MM.1S (cell line): ENCODE data around the gene DDX31.
A peak's percentile ranks its signal among the peaks of the same experiment; 100 is the strongest.
"Not testable (repeated sequence)": the region's sequence is repeated elsewhere in the genome, so short reads cannot be mapped to it uniquely, and the experiment has no call there.

ENCODE experiments used
- DNase-seq: peaks from one replicate; pipeline ENCODE4 v3.0.0-alpha.2; 2015
- H2AFZ ChIP-seq: fragments of 300-600 bp; sonication (generic); 2 replicates; pipeline ENCODE4 v1.6.0; 2016; ENCODE audit warnings: antibody characterized with exemption, low read length
- H3F3A ChIP-seq: fragments of 300-600 bp; sonication (generic); 2 replicates; pipeline ENCODE4 v1.6.1; 2016; ENCODE audit warnings: mild to moderate bottlenecking, antibody characterized with exemption, low read length, moderate library complexity, mixed read lengths; ENCODE audit not compliant: insufficient read depth
- H3K27ac ChIP-seq: fragments of 300-600 bp; sonication (generic); 2 replicates; pipeline ENCODE4 v1.5.1; 2016; ENCODE audit warnings: mild to moderate bottlenecking, low read length
- H3K27me3 ChIP-seq: fragments of 300-600 bp; sonication (generic); replicated peaks from 2 replicates; pipeline ENCODE4 v1.6.0; 2016; ENCODE audit warnings: low read length; ENCODE audit not compliant: insufficient read depth
- H3K36me3 ChIP-seq: fragments of 300-600 bp; sonication (generic); replicated peaks from 2 replicates; pipeline ENCODE4 v1.6.1; 2016; ENCODE audit warnings: mild to moderate bottlenecking, low read length, mixed read lengths; ENCODE audit not compliant: insufficient read depth
- H3K4me1 ChIP-seq: fragments of 300-600 bp; sonication (generic); 2 replicates; pipeline ENCODE4 v1.6.1; 2016; ENCODE audit warnings: low read length, mixed read lengths
- H3K4me2 ChIP-seq: fragments of 300-600 bp; sonication (generic); 2 replicates; pipeline ENCODE4 v1.6.0; 2016; ENCODE audit warnings: low read depth, low read length
- H3K4me3 ChIP-seq: fragments of 300-600 bp; sonication (generic); 2 replicates; pipeline ENCODE4 v1.5.1; 2016; ENCODE audit warnings: low read length, mixed read lengths
- H3K79me2 ChIP-seq: fragments of 300-600 bp; sonication (generic); 2 replicates; pipeline ENCODE4 v1.6.1; 2016; ENCODE audit warnings: mixed run types, low read length, mixed read lengths
- H3K9ac ChIP-seq: fragments of 300-600 bp; sonication (generic); 2 replicates; pipeline ENCODE4 v1.6.1; 2016; ENCODE audit warnings: low read length, mixed read lengths
- H3K9me2 ChIP-seq: fragments of 300-600 bp; sonication (generic); replicated peaks from 2 replicates; pipeline ENCODE4 v1.6.1; 2016; ENCODE audit warnings: mild to moderate bottlenecking, low read length, mixed read lengths; ENCODE audit not compliant: insufficient read depth
- H3K9me3 ChIP-seq: fragments of 300-600 bp; sonication (generic); replicated peaks from 2 replicates; pipeline ENCODE4 v1.6.1; 2016; ENCODE audit warnings: mild to moderate bottlenecking, low read length, mixed read lengths; ENCODE audit not compliant: insufficient read depth
- H4K20me1 ChIP-seq: fragments of 300-600 bp; sonication (generic); 2 replicates; pipeline ENCODE4 v1.6.1; 2016; ENCODE audit warnings: mild to moderate bottlenecking, low read length, moderate library complexity, mixed read lengths; ENCODE audit not compliant: insufficient read depth
- EZH2 ChIP-seq: fragments of 300-600 bp; sonication (generic); optimal IDR thresholded peaks from 2 replicates; pipeline ENCODE3; 2017; ENCODE audit warnings: low read depth, mild to moderate bottlenecking, antibody characterized with exemption, low read length, mixed read lengths
- EZH2phosphoT487 ChIP-seq: fragments of 300-600 bp; sonication (generic); IDR thresholded peaks from 2 replicates; pipeline ENCODE4 v1.6.1; 2018; ENCODE audit warnings: antibody characterized with exemption, low read length
- TF ChIP-seq, protein P1 (sequence below): fragments of 300-600 bp; sonication (generic); IDR thresholded peaks from 2 replicates; pipeline ENCODE4 v1.5.1; 2016; ENCODE audit warnings: antibody characterized with exemption, low read length, mixed read lengths

The DDX31 gene

DNA sequence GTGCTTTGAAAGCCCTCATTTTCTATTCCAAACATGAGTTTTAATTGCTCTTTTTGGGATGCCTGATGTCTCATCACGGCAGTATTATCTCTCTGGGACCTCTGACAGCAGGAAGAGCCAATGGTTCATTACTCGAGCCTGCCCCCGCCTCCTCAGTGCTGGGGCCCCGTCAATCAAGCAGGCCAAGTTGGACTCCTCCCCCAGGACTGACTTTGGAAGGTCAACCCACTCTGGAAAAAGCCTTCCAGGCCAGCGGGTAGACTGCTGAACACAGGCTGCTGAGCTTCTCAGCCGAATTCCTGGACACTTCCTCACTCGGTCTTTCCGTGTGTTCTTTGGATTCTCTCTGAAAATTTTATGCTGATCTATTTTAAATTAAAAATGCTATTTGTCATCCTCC, 96.9 kb downstream of the DDX31 start:
- no peak overlapping the region for H3K4me3 ChIP-seq
- H3K27ac ChIP-seq: no peak overlapping the region
- no peaks in the 10 kb centered on the region for H3K9me3 ChIP-seq
- H3K27me3 ChIP-seq: peaks cover 17% of the 10 kb centered on the region
- H3K4me2 ChIP-seq: no peak overlapping the region
- TF ChIP-seq EZH2phosphoT487 (no peak), EZH2 (no peak)
- TF ChIP-seq, protein P1, sequence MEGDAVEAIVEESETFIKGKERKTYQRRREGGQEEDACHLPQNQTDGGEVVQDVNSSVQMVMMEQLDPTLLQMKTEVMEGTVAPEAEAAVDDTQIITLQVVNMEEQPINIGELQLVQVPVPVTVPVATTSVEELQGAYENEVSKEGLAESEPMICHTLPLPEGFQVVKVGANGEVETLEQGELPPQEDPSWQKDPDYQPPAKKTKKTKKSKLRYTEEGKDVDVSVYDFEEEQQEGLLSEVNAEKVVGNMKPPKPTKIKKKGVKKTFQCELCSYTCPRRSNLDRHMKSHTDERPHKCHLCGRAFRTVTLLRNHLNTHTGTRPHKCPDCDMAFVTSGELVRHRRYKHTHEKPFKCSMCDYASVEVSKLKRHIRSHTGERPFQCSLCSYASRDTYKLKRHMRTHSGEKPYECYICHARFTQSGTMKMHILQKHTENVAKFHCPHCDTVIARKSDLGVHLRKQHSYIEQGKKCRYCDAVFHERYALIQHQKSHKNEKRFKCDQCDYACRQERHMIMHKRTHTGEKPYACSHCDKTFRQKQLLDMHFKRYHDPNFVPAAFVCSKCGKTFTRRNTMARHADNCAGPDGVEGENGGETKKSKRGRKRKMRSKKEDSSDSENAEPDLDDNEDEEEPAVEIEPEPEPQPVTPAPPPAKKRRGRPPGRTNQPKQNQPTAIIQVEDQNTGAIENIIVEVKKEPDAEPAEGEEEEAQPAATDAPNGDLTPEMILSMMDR: no peak
- peaks cover 12% of the 10 kb centered on the region for H3K4me1 ChIP-seq
- H3K36me3 ChIP-seq: no peaks in the 10 kb centered on the region
- H2AFZ ChIP-seq: no peak overlapping the region
- no peaks in the 10 kb centered on the region for H4K20me1 ChIP-seq
- no peaks in the 10 kb centered on the region for H3K9me2 ChIP-seq
- H3K79me2 ChIP-seq: no peaks in the 10 kb centered on the region
- H3K9ac ChIP-seq: no peak overlapping the region
- DNase-seq: no peak
- H3F3A ChIP-seq: no peaks in the 10 kb centered on the region

DNA sequence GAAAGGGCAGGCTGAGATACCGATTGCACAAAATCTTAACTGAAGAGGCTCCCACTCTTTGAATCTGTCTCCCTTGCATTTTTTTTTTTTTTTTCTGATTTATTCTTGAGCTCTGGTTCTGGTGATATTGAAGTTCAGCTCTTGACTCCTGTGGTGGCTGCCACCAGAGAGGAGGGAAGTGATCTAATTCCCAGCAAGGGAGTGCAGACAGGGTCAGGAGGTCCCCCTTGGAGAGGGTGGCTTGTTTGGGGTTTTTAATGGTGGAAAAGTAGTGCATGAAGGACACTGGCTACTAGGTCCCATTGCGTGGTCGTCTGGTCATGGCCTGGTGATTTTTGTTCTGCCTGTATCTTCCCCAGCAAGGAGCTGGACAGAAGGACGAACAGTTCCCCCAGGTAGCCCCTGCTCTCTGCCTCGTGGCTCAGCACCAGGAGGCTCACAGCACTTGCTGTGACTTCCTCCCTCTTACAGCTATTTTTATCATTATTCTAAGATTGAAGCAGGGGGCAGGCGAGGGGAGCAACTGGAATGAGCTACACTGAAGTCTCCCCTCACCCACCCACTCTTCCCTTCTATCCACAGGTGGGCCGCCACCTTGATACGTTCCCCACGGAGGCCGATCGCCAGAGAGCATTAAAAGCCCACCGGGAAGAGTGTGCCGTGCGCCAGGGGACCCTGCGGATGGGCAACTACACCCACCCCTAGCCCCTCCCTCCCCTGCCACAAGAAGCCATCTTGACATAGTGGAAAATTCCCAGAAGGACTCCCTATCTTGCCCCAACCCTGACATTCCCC, 97.8 kb downstream of the DDX31 start:
- no peak for DNase-seq
- Histone ChIP-seq H3K9me2 (no peaks in the 10 kb centered on the region), H3K4me2 (no peak overlapping the region), H3K9ac (no peak overlapping the region), H3F3A (no peaks in the 10 kb centered on the region), H3K4me3 (no peak overlapping the region), H3K9me3 (no peaks in the 10 kb centered on the region), H3K79me2 (no peaks in the 10 kb centered on the region), H3K4me1 (peaks cover 12% of the 10 kb centered on the region), H2AFZ (no peak overlapping the region), H3K36me3 (no peaks in the 10 kb centered on the region), H4K20me1 (no peaks in the 10 kb centered on the region), H3K27ac (no peak overlapping the region), H3K27me3 (peaks cover 8% of the 10 kb centered on the region)
- no peak for TF ChIP-seq EZH2phosphoT487
- no peak for TF ChIP-seq EZH2
- TF ChIP-seq, protein P1: no peak

DNA sequence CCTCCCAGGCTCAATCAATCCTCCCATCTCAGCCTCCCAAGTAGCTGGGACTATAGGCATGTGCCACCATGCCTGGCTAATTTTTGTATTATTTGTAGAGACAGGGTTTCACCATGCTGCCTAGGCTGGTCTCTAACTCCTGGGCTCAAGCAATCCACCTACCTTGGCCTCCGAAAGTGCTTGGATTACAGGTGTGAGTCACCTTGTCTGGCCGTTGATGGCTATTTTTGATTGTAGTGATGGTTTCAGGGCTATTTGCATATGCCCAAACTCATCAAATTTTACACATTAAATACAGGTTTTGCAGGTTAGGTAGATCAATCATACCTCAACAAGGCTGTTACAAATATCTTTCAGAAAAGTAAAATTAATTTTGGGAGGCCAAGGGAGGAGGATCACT, 101.0 kb downstream of the DDX31 start:
- H4K20me1 ChIP-seq, H3K36me3 ChIP-seq, H3K27me3 ChIP-seq, H3F3A ChIP-seq, H3K9ac ChIP-seq, H3K79me2 ChIP-seq, H3K9me2 ChIP-seq, H3K9me3 ChIP-seq: not testable (repeated sequence)
- H3K4me1 ChIP-seq: peaks cover 12% of the 10 kb centered on the region
- H3K4me2 ChIP-seq: peak overlapping the region; percentile 42; the same call in 1 of the 2 replicates
- DNase-seq: peak; percentile 62
- peak overlapping the region; percentile 23; the same call in 1 of the 2 replicates for H3K27ac ChIP-seq
- H2AFZ ChIP-seq: peak overlapping the region; percentile 16; the same call in 1 of the 2 replicates
- H3K4me3 ChIP-seq: peak overlapping the region; percentile 25; the same call in 1 of the 2 replicates

DNA sequence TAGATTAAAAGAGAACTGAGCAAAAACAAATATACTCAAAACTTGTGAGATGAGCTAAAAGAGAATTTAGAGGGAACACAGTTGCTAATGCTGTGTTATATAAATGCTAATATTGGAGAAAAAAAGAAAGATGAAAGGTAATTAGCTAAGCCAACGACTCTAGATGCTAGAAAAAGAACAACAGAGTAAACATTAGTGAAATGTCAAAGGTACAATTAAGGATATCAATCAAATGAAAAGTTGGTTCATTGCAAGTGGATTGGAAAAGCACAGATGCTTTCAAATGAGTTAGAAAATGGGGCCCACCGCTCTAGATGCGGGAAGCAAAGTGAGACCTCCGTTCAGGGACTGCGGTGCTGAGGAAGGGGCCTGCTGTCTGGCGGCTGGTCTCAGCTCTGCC, 105.3 kb downstream of the DDX31 start:
- H2AFZ ChIP-seq: no peak overlapping the region
- H3K9me2 ChIP-seq: no peaks in the 10 kb centered on the region
- no peaks in the 10 kb centered on the region for H3F3A ChIP-seq
- peaks cover 12% of the 10 kb centered on the region for H3K4me1 ChIP-seq
- no peak overlapping the region for H3K4me3 ChIP-seq
- no peaks in the 10 kb centered on the region for H3K79me2 ChIP-seq
- TF ChIP-seq EZH2 (no peak), EZH2phosphoT487 (no peak)
- TF ChIP-seq, protein P1: no peak
- H3K27ac ChIP-seq: no peak overlapping the region
- no peaks in the 10 kb centered on the region for H4K20me1 ChIP-seq
- peaks cover 32% of the 10 kb centered on the region for H3K27me3 ChIP-seq
- no peak overlapping the region for H3K4me2 ChIP-seq
- no peak for DNase-seq
- no peak overlapping the region for H3K9ac ChIP-seq
- no peaks in the 10 kb centered on the region for H3K36me3 ChIP-seq
- no peaks in the 10 kb centered on the region for H3K9me3 ChIP-seq
